GM06990 (cell line): ENCODE data around the gene PRR30.
"Not testable (repeated sequence)": the region's sequence is repeated elsewhere in the genome, so short reads cannot be mapped to it uniquely, and the experiment has no call there.

Source experiments
- DNase-seq: peaks from one replicate; pipeline ENCODE4 v3.0.0-alpha.2; 2011; ENCODE audit not compliant: insufficient read length; ENCODE audit errors: extremely low read depth
- H3K27me3 ChIP-seq: replicated peaks from 2 replicates; pipeline ENCODE4 v1.6.0; 2011; ENCODE audit warnings: low read length; ENCODE audit not compliant: control insufficient read depth, insufficient read depth
- H3K36me3 ChIP-seq: 2 replicates; pipeline ENCODE4 v1.5.1; 2011; ENCODE audit warnings: low read length; ENCODE audit not compliant: control insufficient read depth, insufficient read depth
- H3K4me3 ChIP-seq: replicated peaks from 2 replicates; pipeline ENCODE4 v1.5.1; 2011; ENCODE audit warnings: low read depth, mild to moderate bottlenecking, control low read depth, low read length
- TF ChIP-seq, protein P1 (sequence below): IDR thresholded peaks from 2 replicates; pipeline ENCODE4 v1.5.1; 2011; ENCODE audit warnings: low read length, control low read depth, mild to moderate bottlenecking, inconsistent platforms; ENCODE audit not compliant: insufficient read depth, poor library complexity, severe bottlenecking

The PRR30 gene

DNA sequence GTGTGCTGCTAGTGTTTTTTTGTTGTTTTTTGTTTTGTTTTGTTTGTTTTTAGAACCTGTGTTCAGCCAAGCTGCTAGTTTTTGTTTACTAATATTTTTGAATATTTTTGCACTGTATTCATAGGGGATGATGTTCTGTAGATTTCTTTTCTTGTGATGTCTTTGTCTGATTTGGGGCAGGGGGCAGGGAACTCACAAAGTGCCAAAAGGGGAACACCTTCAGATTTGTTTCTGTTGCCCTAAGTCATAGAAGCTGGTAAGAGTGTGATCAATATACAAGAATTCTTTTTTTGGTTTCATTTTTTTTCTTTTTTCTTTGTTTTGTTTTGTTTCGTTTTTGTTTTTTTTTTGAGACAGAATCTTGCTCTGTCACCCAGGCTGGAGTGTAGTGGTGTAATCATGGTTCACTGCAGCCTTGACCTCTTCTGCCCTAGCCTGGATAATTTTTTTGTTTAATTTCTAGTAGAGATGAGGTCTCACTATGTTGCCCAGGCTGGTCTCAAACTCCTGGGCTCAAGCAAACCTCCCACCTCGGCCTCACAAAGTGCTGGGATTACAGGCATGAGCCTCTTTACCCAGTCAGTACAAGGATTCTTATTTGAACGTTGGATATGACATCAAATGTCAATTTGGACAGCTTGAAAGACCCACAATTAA is 40.3 kb upstream of the PRR30 start:
- TF ChIP-seq, protein P1, sequence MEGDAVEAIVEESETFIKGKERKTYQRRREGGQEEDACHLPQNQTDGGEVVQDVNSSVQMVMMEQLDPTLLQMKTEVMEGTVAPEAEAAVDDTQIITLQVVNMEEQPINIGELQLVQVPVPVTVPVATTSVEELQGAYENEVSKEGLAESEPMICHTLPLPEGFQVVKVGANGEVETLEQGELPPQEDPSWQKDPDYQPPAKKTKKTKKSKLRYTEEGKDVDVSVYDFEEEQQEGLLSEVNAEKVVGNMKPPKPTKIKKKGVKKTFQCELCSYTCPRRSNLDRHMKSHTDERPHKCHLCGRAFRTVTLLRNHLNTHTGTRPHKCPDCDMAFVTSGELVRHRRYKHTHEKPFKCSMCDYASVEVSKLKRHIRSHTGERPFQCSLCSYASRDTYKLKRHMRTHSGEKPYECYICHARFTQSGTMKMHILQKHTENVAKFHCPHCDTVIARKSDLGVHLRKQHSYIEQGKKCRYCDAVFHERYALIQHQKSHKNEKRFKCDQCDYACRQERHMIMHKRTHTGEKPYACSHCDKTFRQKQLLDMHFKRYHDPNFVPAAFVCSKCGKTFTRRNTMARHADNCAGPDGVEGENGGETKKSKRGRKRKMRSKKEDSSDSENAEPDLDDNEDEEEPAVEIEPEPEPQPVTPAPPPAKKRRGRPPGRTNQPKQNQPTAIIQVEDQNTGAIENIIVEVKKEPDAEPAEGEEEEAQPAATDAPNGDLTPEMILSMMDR, result no peak
- no peaks in the 10 kb centered on the region for H3K27me3 ChIP-seq
- DNase-seq, result no peak

GRCh38 chr2:27178469-27178868 is 39.3 kb upstream of the PRR30 start:
- no peaks in the 10 kb centered on the region for H3K27me3 ChIP-seq
- DNase-seq, result no peak
- no peaks in the 10 kb centered on the region for H3K36me3 ChIP-seq
- H3K4me3 ChIP-seq, result no peak overlapping the region
- TF ChIP-seq, protein P1, result no peak

More for the DNA sequence above, 40.3 kb upstream of the PRR30 start:
- no peaks in the 10 kb centered on the region for H3K36me3 ChIP-seq
- no peak overlapping the region for H3K4me3 ChIP-seq

- H3K36me3 ChIP-seq, result no peaks in the 10 kb centered on the region
- H3K4me3 ChIP-seq, result no peak overlapping the region
- no peaks in the 10 kb centered on the region for H3K27me3 ChIP-seq
- TF ChIP-seq, protein P1, result no peak
- DNase-seq, result no peak
These were observed 38.5 kb upstream of the PRR30 start for GRCh38 chr2:27177441-27178351.

GRCh38 chr2:27175781-27176180 is 36.6 kb upstream of the PRR30 start:
- H3K27me3 ChIP-seq, result not testable (repeated sequence)

GRCh38 chr2:27175330-27175729 is 36.1 kb upstream of the PRR30 start:
- Histone ChIP-seq H3K4me3 (no peak overlapping the region), H3K27me3 (no peaks in the 10 kb centered on the region), H3K36me3 (no peaks in the 10 kb centered on the region)
- TF ChIP-seq, protein P1, result no peak
- no peak for DNase-seq

More at GRCh38 chr2:27175781-27176180, 36.6 kb upstream of the PRR30 start:
- DNase-seq, H3K36me3 ChIP-seq, H3K4me3 ChIP-seq: not testable (repeated sequence)

GRCh38 chr2:27174638-27175037 is 35.4 kb upstream of the PRR30 start:
- Histone ChIP-seq H3K36me3 (no peaks in the 10 kb centered on the region), H3K4me3 (no peak overlapping the region), H3K27me3 (no peaks in the 10 kb centered on the region)
- DNase-seq, result no peak
- TF ChIP-seq, protein P1, result no peak
